Measurements from ENCODE around the gene STAT1. TPM values are rescaled to one million over a fixed set of nuclear protein-coding genes. Genes with fewer than 3 reads are reported as not detected.

Gene STAT1
- polyA plus RNA-seq, 1 donor (not counting 4 experiments of a cell fraction or from before 2014, with no cell fraction given), result 181 TPM

DNA sequence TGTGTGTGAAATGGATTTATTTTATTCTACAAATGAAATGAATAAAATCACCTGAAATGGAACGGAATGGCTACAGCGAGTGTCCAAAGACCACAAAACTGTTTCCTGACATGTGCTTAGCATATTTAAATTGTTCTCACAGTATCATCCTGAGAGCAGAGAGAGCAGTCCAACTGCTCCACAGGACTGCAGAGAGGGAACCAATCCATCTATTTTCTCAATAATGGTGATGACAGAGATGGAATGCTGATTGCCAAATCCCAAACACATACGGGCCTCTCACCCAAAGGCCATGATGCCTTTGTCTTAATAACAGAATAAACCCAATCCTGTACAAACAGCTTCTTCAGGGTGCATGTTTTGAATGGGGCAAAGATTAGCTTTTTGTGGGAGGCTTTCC lies 41.1 kb downstream of the STAT1 start:
- Histone ChIP-seq H4K20me1 (ENCODE audit: control insufficient read depth, extremely low read depth, insufficient read depth, low read length) (no peaks in the 10 kb centered on the region), H3K36me3 (ENCODE audit: control insufficient read depth in 2 of 2, extremely low read depth in 1 of 2, insufficient read depth in 2 of 2, low read length in 2 of 2) (peaks cover 46 to 70% of the 10 kb centered on the region in 2 experiments), H3K79me2 (ENCODE audit: control insufficient read depth, insufficient read depth, low read length) (no peaks in the 10 kb centered on the region), H3K27me3 (ENCODE audit: control insufficient read depth, extremely low read depth, insufficient read depth, low read length) (no peaks in the 10 kb centered on the region), H3K4me1 (ENCODE audit: control insufficient read depth, extremely low read depth, insufficient read depth, low read length) (no peaks in the 10 kb centered on the region), H2AFZ (ENCODE audit: control insufficient read depth, low read length) (no peak overlapping the region), H3K27ac (ENCODE audit: control insufficient read depth, insufficient read depth, low read length) (no peak overlapping the region), H3K9ac (ENCODE audit: control insufficient read depth, extremely low read depth, insufficient read depth, low read length) (no peak overlapping the region), H3K4me2 (ENCODE audit: control insufficient read depth, extremely low read depth, insufficient read depth, low read depth, low read length) (no peak overlapping the region), H3K4me3 (ENCODE audit: control insufficient read depth in 2 of 3, extremely low read depth in 1 of 3, insufficient read depth in 2 of 3, low read depth in 1 of 3, low read length in 3 of 3) (no peak overlapping the region), H3K9me3 (ENCODE audit: control insufficient read depth, low read depth, low read length) (no peaks in the 10 kb centered on the region), H3K9me1 (ENCODE audit: control insufficient read depth, extremely low read depth, insufficient read depth, low read length) (no peaks in the 10 kb centered on the region)
- no peak for TF ChIP-seq EZH2 (IDR thresholded peaks at IDR 0.05; ENCODE audit: low read length)
- TF ChIP-seq, protein P1, sequence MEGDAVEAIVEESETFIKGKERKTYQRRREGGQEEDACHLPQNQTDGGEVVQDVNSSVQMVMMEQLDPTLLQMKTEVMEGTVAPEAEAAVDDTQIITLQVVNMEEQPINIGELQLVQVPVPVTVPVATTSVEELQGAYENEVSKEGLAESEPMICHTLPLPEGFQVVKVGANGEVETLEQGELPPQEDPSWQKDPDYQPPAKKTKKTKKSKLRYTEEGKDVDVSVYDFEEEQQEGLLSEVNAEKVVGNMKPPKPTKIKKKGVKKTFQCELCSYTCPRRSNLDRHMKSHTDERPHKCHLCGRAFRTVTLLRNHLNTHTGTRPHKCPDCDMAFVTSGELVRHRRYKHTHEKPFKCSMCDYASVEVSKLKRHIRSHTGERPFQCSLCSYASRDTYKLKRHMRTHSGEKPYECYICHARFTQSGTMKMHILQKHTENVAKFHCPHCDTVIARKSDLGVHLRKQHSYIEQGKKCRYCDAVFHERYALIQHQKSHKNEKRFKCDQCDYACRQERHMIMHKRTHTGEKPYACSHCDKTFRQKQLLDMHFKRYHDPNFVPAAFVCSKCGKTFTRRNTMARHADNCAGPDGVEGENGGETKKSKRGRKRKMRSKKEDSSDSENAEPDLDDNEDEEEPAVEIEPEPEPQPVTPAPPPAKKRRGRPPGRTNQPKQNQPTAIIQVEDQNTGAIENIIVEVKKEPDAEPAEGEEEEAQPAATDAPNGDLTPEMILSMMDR (optimal IDR thresholded peaks at IDR 0.05 in 1 of 3, IDR thresholded peaks at IDR 0.05 in 1 of 3, conservative IDR thresholded peaks at IDR 0.05 in 1 of 3; ENCODE audit: extremely low read depth in 1 of 3, insufficient read depth in 2 of 3, low read length in 3 of 3), result no peak
- DNase-seq (ENCODE audit: low read depth, low spot score), result no peak
- dilution Hi-C loops (cut with MboI; ENCODE audit: extremely low pct_ligation_motif_present, low sequenced_read_pairs), result no loop called here
- FAIRE-seq, result no peak

DNA sequence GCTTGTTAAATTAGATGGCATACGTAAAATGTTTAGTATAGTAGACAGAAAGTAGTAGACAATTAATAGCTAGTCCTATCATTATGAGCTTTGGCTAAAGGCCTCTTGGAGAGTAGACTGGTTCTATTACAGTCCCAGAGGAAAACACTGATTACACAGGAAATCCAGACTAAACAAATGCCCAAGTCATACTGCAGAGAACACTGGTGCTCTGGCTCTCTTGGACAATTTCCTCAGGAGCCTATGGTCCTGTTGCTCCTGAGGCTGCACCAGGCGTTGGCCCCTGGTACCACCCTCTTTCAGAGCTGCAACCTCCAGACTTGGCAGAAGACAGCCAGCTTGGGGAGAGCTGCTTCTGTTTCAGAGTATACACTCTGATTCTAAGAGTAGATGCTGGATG lies 41.8 kb downstream of the STAT1 start:
- Histone ChIP-seq H3K4me2 (ENCODE audit: control insufficient read depth, extremely low read depth, insufficient read depth, low read depth, low read length) (no peak overlapping the region), H3K9me1 (ENCODE audit: control insufficient read depth, extremely low read depth, insufficient read depth, low read length) (no peaks in the 10 kb centered on the region), H3K4me3 (ENCODE audit: control insufficient read depth in 2 of 3, extremely low read depth in 1 of 3, insufficient read depth in 2 of 3, low read depth in 1 of 3, low read length in 3 of 3) (no peak overlapping the region), H3K27me3 (ENCODE audit: control insufficient read depth, extremely low read depth, insufficient read depth, low read length) (no peaks in the 10 kb centered on the region), H3K9me3 (ENCODE audit: control insufficient read depth, low read depth, low read length) (no peaks in the 10 kb centered on the region), H4K20me1 (ENCODE audit: control insufficient read depth, extremely low read depth, insufficient read depth, low read length) (no peaks in the 10 kb centered on the region), H3K79me2 (ENCODE audit: control insufficient read depth, insufficient read depth, low read length) (no peaks in the 10 kb centered on the region), H2AFZ (ENCODE audit: control insufficient read depth, low read length) (no peak overlapping the region), H3K4me1 (ENCODE audit: control insufficient read depth, extremely low read depth, insufficient read depth, low read length) (no peaks in the 10 kb centered on the region), H3K27ac (ENCODE audit: control insufficient read depth, insufficient read depth, low read length) (no peak overlapping the region), H3K9ac (ENCODE audit: control insufficient read depth, extremely low read depth, insufficient read depth, low read length) (no peak overlapping the region), H3K36me3 (ENCODE audit: control insufficient read depth in 2 of 2, extremely low read depth in 1 of 2, insufficient read depth in 2 of 2, low read length in 2 of 2) (peaks cover 45 to 66% of the 10 kb centered on the region in 2 experiments)
- FAIRE-seq (no peak), DNase-seq (ENCODE audit: low read depth, low spot score) (no peak)
- dilution Hi-C loops (cut with MboI; ENCODE audit: extremely low pct_ligation_motif_present, low sequenced_read_pairs), result no loop called here
- TF ChIP-seq, protein P1 (optimal IDR thresholded peaks at IDR 0.05 in 1 of 3, IDR thresholded peaks at IDR 0.05 in 1 of 3, conservative IDR thresholded peaks at IDR 0.05 in 1 of 3; ENCODE audit: extremely low read depth in 1 of 3, insufficient read depth in 2 of 3, low read length in 3 of 3), result no peak
- TF ChIP-seq EZH2 (IDR thresholded peaks at IDR 0.05; ENCODE audit: low read length), result no peak

All from keratinocyte (primary cell).